Measurements from ENCODE around the gene TEKTIP1. TPM values are rescaled to one million over a fixed set of nuclear protein-coding genes. Genes with fewer than 3 reads are reported as not detected.

Gene TEKTIP1
- total and polyA plus RNA-seq, 10 of the 15 experiments (the other 5 are each of a cell fraction or from before 2014, with no cell fraction given) = 0.18 to 2.6 (median 0.60) TPM; not detected in 5

- 96% methylated on average over 20 of the region's 21 CpGs for WGBS (ENCODE audit: insufficient coverage, insufficient replicate concordance, low lambda C conversion rate, missing lambda C conversion rate)
- H3K4me3 ChIP-seq = no peak overlapping the region
- H3K27ac ChIP-seq (ENCODE audit: control insufficient read depth, insufficient read depth) = no peak overlapping the region
- H3K27me3 ChIP-seq (replicated peaks in 1 of 2; ENCODE audit: control insufficient read depth in 2 of 2, insufficient read depth in 2 of 2, low read length in 1 of 2) = no peaks in the 10 kb centered on the region
- BruUV-seq (replicated peaks) = no TSS peak
- TF ChIP-seq ASH2L (IDR thresholded peaks at IDR 0.05; ENCODE audit: borderline replicate concordance, low read depth) (no peak), POLR2A (IDR thresholded peaks at IDR 0.05; ENCODE audit: low read depth, low read length) (peak; percentile 34; the same call in 1 of the 2 replicates), NFXL1 (IDR thresholded peaks at IDR 0.05; ENCODE audit: borderline replicate concordance) (no peak)
- DNase-seq (ENCODE audit: low read depth, low spot score) = no peak
- no peak for FAIRE-seq
- no peaks in the 10 kb centered on the region for H3K4me1 ChIP-seq (ENCODE audit: control insufficient read depth, insufficient read depth, low read length)
- ATAC-seq = no peak
- in situ Hi-C loops (cut with MboI) = no loop called here
- no peak overlapping the region for H3K9ac ChIP-seq (ENCODE audit: control insufficient read depth, insufficient read depth, low read length)
- H3K4me2 ChIP-seq (ENCODE audit: control insufficient read depth, insufficient read depth) = no peak overlapping the region
- POLR2A ChIA-PET = no interaction called here
- no peaks in the 10 kb centered on the region for H4K20me1 ChIP-seq (ENCODE audit: control insufficient read depth, insufficient read depth)
- no peaks in the 10 kb centered on the region for H3K9me3 ChIP-seq (replicated peaks; ENCODE audit: control insufficient read depth, insufficient read depth, low read length)
- SMC1A ChIA-PET (ENCODE audit: uncharacterized antibody, unreplicated experiment) = no interaction called here
- RAD21 ChIA-PET (ENCODE audit: unreplicated experiment) = no interaction called here
- intact Hi-C loops (cut with micrococcal nuclease; ENCODE audit: unreplicated experiment) = no loop called here
- H3K36me3 ChIP-seq (ENCODE audit: control insufficient read depth in 2 of 2, insufficient read depth in 2 of 2, low read length in 1 of 2) = peaks cover 2 to 44% of the 10 kb centered on the region in 2 experiments; a peak in 3 of 4 replicates
- no peak overlapping the region for H2AFZ ChIP-seq (ENCODE audit: control insufficient read depth, low read depth, low read length)
- CTCF ChIA-PET = interaction anchor here (0.9 kb wide), 1 partner anchor 18 kb away, joined by 3 read pairs; no protein-coding TSS in a partner anchor
- H3K79me2 ChIP-seq (ENCODE audit: control insufficient read depth, insufficient read depth, low read length) = no peaks in the 10 kb centered on the region
Observed at GRCh38 chr19:3527238-3527910, 11.6 kb upstream of the TEKTIP1 start.

- in situ Hi-C loops (cut with MboI) = no loop called here
- H3K27me3 ChIP-seq (replicated peaks in 1 of 2; ENCODE audit: control insufficient read depth in 2 of 2, insufficient read depth in 2 of 2, low read length in 1 of 2) = no peaks in the 10 kb centered on the region
- ChIA-PET SMC1A (ENCODE audit: uncharacterized antibody, unreplicated experiment) (no interaction called here), POLR2A (no interaction called here), CTCF (no interaction called here), RAD21 (ENCODE audit: unreplicated experiment) (interaction anchor here (0.6 kb wide), 1 partner anchor 30 kb away, joined by 3 read pairs; no protein-coding TSS in a partner anchor)
- no peak for ATAC-seq
- H3K9ac ChIP-seq (ENCODE audit: control insufficient read depth, insufficient read depth, low read length) = no peak overlapping the region
- H3K4me3 ChIP-seq = no peak overlapping the region
- no peaks in the 10 kb centered on the region for H3K79me2 ChIP-seq (ENCODE audit: control insufficient read depth, insufficient read depth, low read length)
- no TSS peak for BruUV-seq (replicated peaks)
- WGBS (ENCODE audit: insufficient coverage, insufficient replicate concordance, low lambda C conversion rate, missing lambda C conversion rate) = 98% methylated on average over 14 of the region's 14 CpGs
- no peak for DNase-seq (ENCODE audit: low read depth, low spot score)
- H2AFZ ChIP-seq (ENCODE audit: control insufficient read depth, low read depth, low read length) = no peak overlapping the region
- H3K27ac ChIP-seq (ENCODE audit: control insufficient read depth, insufficient read depth) = no peak overlapping the region
- intact Hi-C loops (cut with micrococcal nuclease; ENCODE audit: unreplicated experiment) = no loop called here
- no peak for FAIRE-seq
- H3K36me3 ChIP-seq (ENCODE audit: control insufficient read depth in 2 of 2, insufficient read depth in 2 of 2, low read length in 1 of 2) = peaks cover 2 to 47% of the 10 kb centered on the region in 2 experiments; a peak in 3 of 4 replicates
- no peaks in the 10 kb centered on the region for H4K20me1 ChIP-seq (ENCODE audit: control insufficient read depth, insufficient read depth)
- H3K4me2 ChIP-seq (ENCODE audit: control insufficient read depth, insufficient read depth) = no peak overlapping the region
- no peaks in the 10 kb centered on the region for H3K9me3 ChIP-seq (replicated peaks; ENCODE audit: control insufficient read depth, insufficient read depth, low read length)
- no peaks in the 10 kb centered on the region for H3K4me1 ChIP-seq (ENCODE audit: control insufficient read depth, insufficient read depth, low read length)
- TF ChIP-seq PBX3 (IDR thresholded peaks at IDR 0.05; ENCODE audit: insufficient replicate concordance, low read depth, low read length) (no peak), CBX3 (IDR thresholded peaks at IDR 0.05; ENCODE audit: borderline replicate concordance, low read depth) (no peak), ZBTB33 (IDR thresholded peaks at IDR 0.05) (no peak), BCLAF1 (IDR thresholded peaks at IDR 0.05) (no peak)
Observed at GRCh38 chr19:3528080-3528479, 10.9 kb upstream of the TEKTIP1 start.
